ENCODE results near the gene SEMA3B.
"Not testable (repeated sequence)": the region's sequence is repeated elsewhere in the genome, so short reads cannot be mapped to it uniquely, and the experiment has no call there.

SEMA3B gene

DNA sequence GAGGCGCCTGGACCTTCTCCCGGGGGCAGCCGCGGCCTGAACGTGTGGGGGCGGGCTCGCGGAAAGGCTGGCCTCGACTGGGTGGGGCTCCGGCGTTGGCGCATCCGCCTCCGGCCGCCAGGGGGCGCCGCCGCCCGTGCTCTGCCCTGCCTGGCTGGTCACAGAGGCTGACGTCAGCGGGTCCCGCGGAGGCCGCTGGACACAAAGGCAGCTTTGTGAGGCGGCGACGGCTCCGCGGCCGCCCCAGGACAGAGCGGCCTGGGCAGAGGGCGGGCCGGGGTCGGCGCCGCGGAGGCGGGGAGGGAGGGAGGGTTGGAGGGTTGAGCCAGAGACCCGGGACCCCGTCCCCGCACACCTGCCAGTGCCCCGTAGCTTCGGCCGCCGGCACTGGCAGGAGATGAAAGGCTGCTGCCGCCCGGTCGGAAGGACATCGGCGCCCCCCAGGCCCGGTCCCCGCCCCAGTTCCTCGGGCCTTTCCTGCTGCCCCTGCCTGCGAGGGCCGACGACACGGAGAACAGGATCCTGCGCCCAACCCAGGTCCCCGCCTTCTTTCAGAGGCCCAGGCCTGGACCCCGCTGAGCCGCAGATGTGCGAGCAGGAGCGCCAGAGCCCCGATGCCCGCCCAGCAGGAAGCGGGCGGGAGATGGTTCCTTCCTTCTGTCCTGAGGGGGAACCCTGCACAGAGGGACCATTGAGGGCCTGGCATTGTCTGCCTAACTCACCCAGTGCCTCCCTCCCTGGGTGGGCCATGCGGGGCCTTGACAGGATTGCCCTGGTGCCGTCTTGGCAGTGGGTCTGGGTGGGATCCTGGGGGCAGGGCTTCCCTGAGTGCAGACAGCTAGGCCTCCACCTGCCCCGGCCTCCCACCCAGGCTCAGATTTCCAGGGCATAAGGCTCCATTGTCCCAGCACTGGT lies 8.7 kb upstream of the SEMA3B start:
- DNase-seq: peak; percentile 74

GRCh38 chr3:50260942-50261441 lies 8.0 kb upstream of the SEMA3B start:
- no peak for DNase-seq

DNA sequence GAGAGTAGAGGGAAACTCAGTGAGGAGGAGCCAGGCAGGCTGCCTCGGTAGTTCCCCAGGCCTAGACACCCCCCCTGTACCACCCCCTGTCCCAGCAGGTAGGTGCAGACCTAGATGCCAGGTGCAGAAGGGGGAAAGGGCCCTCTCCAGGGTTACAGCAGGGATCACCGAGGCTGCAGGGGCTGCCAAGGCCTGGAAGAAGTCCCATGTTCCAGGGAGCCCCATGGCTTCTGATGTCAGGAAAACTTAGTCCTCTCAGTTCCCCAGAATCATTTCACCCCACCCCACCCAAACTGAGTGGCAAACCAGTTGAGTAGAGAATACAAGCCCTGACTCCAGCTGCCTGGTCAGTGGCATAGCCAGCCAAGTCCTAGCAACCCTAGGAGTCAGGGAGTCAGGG lies 7.4 kb upstream of the SEMA3B start:
- DNase-seq: no peak

DNA sequence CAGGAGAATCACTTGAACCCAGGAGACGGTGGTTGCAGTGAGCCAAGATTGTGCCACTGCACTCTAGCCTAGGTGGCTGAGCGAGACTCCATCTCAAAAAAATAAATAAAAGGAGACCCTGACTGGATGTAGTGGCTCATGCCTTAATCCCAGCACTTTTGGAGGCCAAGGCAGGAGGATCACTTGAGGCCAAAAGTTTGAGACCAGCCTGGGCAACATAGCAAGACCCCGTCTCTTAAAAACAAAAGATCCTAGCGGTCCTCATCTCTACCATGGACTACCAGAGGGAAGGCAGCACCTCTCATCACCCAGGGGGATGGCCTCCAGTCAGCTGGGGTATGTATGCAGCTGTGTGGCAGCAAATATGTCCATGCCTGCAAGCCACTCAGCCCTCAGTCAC lies 6.7 kb upstream of the SEMA3B start:
- not testable (repeated sequence) for DNase-seq

GRCh38 chr3:50262778-50263177 lies 6.2 kb upstream of the SEMA3B start:
- DNase-seq: no peak

DNA sequence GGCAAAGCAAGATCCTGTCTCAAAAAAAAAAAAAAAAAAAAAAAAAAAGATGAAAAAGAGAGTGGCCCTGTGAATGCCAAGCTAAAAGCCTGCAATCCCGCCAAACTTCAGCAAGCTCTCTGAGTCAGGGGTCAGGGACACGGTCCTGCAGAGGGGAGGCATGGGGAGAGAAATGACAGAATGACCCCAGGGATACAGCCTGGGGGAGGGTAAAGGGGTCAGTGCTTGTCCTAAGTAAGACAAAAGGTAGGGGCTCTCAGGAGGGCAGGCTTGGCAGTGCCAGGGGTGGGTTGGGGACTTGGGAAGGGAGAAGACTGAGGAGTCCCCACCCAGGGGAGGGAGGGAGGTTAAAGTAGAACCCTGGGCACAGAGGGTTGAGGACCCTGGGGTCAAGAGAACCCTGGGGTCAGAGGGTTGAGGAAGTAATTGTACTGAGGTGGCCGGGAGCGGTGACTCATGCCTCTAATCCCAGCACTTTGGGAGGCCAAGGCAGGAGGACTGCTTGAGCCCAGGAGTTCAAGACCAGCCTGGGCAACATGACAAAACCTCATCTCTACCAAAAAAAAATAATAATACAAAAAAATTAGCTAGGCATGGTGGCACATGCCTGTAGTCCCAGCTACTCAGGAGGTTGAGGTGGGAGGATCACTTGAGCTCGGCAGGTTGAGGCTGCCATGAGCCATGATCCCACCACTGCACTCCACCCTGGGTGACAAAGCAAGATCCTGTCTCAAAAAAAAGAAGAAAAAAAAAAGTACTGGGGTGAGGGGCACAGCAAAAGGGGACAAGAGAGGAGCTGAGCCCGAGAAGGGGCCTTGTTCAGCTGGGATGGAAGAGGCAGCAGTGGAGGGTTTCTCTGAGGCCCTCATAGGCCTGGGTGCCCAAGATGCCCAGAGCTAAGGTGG lies 5.2 kb upstream of the SEMA3B start:
- DNase-seq: no peak

GRCh38 chr3:50264383-50264963 lies 4.5 kb upstream of the SEMA3B start:
- no peak for DNase-seq

- no peak for DNase-seq
Observed at GRCh38 chr3:50264964-50265485, 3.9 kb upstream of the SEMA3B start.

DNA sequence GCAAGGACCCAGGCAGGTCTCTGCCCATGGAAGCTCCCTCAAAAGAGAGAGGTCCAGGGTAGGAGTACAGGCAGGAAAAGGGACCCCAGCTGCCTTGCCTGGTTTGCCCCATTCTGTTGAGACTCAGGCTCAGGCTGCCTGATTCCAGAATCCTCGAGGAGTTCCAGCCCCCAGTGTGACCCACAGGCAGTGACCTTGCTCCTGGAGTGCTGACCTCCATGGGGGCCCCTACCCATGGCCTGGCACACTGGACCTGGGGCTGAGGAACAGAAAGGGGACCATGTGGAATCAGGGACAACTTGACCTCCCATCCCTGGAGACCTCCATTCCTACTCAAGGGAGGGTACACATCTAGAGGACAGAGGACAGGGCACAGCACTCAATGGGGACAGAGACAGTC lies 3.4 kb upstream of the SEMA3B start:
- DNase-seq: no peak

GRCh38 chr3:50266017-50266416 lies 2.9 kb upstream of the SEMA3B start:
- no peak for DNase-seq

GRCh38 chr3:50266836-50267235 lies 2.1 kb upstream of the SEMA3B start:
- no peak for DNase-seq

DNA sequence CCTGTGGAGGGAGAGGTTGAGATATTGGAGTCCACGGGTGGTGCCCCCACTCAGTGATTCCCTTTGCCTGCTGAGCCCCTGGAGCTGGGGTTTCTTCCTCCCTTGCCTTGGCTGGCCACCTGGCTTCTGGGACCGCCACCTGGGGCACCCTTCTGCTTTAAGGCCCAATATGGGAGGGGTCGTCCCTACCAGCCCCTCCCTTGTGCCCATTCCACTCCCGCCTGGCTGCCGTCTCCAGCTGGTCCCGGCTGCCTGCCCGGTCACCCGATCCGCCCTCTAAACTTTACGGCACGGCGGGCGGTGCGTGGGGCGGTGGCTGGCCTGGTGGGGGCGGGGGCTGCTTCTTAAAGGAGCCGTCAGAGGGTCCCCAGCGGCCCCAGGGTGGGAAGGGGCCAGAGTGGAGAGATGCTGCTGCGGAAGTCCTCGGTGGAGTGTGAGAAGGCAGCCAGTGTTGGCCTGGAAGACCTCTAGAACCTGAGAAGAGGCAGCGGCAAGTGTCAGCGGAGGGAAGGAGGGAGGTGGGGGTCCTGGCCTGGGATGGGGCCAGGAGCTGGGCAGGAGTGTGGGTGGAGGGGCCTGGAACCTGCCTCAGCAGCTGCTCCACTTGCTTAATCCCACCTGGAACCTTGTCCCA lies 1.6 kb upstream of the SEMA3B start:
- no peak for DNase-seq

DNA sequence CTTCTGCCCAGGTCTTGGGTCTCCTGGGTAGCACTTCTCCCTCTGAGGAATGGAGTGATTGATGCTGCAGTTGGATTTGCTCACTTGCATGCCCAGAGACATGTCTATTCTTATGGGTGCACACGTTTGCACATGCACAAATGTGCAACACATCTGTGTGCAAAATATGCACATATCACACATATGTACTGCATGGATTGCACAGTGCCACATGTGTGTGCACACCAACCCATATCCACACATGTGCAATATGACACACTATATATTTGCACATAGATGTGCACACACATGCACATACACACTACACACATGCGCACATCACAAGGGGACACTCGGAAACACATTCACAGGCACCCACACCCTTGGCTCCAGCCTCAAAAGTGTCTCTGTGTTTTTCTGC lies 671 bp upstream of the SEMA3B start:
- no peak for DNase-seq

DNA sequence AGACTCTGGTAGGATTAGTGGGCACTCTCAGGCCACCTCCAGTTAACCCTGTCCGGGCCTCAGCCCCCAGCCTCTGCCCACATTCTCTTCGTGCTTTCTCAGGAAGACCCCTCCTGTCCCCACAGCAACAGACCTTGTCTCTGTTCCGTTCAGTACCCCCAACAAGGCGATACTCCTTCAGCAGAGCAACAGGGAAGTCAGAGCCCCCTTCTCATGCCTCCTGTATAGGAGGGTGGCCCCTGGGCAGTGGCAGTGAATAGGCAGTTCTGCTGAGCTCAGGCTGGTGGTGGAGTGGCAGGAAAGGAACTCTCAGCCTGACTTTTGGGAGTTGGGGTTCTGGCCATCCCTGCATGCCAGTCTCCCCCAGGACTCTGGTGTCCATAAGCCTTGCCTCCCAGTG lies 513 bp downstream of the SEMA3B start:
- DNase-seq: no peak

GRCh38 chr3:50269977-50270413 lies 1.0 kb downstream of the SEMA3B start:
- DNase-seq: no peak

DNA sequence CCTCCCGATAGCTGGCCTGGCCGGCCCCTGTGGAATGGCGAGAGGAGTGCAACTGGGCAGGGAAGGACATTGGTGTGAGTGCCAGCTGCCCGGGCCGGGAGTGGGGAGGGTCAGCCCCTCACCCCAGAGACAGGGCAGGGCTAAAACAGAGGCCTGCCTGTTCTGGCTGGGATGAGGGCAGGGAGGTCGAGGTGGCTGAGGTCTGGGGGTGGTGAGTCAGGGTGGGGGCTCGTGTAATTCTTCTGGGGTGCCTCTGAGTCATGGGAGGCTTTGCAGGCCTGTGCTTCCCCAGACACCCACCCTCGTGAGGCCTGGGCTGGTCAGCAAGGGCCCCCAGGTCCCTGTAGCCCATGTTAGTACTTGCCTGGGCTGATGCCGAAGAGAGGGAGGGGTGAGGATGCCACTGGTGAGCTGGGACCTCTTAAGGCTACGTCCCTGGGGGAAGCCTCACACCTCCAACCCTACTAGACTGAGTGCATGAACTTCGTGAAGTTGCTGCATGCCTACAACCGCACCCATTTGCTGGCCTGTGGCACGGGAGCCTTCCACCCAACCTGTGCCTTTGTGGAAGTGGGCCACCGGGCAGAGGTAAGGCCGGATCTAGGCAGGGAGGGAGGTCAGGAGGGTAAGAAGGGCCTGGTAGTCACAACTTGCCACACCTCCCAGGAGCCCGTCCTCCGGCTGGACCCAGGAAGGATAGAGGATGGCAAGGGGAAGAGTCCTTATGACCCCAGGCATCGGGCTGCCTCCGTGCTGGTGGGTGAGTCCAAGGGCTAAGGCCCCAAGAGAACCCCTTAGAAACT lies 1.7 kb downstream of the SEMA3B start:
- DNase-seq: no peak

GRCh38 chr3:50271314-50271936 lies 2.5 kb downstream of the SEMA3B start:
- no peak for DNase-seq

DNA sequence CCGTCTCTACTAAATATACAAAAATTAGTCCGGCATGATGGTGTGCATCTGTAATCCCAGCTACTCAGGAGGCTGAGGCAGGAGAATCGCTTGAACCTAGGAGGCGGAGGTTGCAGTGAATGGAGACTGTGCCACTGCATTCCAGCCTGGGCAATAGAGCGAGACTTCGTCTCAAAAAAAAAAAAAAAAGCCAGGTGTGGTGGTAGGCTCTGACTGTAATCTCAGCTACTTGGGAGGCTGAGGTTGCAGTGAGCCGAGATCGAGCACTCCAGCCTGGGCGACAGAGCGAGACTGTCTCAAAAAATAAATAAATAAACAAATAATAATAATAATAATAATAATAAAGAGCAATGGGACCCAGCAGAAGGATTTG lies 3.6 kb downstream of the SEMA3B start:
- DNase-seq: not testable (repeated sequence)

- peak; percentile 72 for DNase-seq
Observed at GRCh38 chr3:50272911-50273688, 4.2 kb downstream of the SEMA3B start.

DNA sequence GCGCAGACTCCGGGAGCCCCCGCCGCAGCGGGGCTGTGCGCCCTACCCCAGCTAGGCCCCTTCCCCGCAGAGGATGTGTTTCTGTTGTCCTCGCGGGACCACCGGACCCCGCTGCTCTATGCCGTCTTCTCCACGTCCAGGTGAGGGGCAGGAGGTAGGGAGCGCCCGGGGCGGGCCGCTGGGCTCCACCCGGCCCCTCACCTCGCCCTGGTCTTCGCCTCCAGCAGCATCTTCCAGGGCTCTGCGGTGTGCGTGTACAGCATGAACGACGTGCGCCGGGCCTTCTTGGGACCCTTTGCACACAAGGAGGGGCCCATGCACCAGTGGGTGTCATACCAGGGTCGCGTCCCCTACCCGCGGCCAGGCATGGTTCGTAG lies 4.7 kb downstream of the SEMA3B start:
- no peak for DNase-seq
